Panc1 (cell line): Measurements from ENCODE around the gene TULP1.

ENCODE experiments used
- POLR2AphosphoS5 ChIP-seq: IDR thresholded peaks from 2 replicates; pipeline ENCODE4 v1.6.1; 2012; ENCODE audit warnings: mild to moderate bottlenecking, low read depth, low read length, moderate library complexity
- SIN3A ChIP-seq: IDR thresholded peaks from 2 replicates; pipeline ENCODE4 v1.6.1; 2012; ENCODE audit warnings: low read depth, mild to moderate bottlenecking, low read length, moderate library complexity, borderline replicate concordance; ENCODE audit not compliant: insufficient read depth
- TF ChIP-seq, protein P1 (sequence below): fragments of 450-650 bp; IDR thresholded peaks from 2 replicates; pipeline ENCODE4 v1.5.1; 2017; ENCODE audit warnings: mild to moderate bottlenecking
- TF ChIP-seq, protein P2 (sequence below), 2 experiments: IDR thresholded peaks; 2 replicates each; pipeline ENCODE4 v1.6.1; 2011 to 2012; ENCODE audit warnings: low read depth in 2 of 2, control low read depth in 1 of 2, low read length in 1 of 2, mild to moderate bottlenecking in 1 of 2, moderate library complexity in 1 of 2; ENCODE audit not compliant: insufficient read depth in 1 of 2

DNA sequence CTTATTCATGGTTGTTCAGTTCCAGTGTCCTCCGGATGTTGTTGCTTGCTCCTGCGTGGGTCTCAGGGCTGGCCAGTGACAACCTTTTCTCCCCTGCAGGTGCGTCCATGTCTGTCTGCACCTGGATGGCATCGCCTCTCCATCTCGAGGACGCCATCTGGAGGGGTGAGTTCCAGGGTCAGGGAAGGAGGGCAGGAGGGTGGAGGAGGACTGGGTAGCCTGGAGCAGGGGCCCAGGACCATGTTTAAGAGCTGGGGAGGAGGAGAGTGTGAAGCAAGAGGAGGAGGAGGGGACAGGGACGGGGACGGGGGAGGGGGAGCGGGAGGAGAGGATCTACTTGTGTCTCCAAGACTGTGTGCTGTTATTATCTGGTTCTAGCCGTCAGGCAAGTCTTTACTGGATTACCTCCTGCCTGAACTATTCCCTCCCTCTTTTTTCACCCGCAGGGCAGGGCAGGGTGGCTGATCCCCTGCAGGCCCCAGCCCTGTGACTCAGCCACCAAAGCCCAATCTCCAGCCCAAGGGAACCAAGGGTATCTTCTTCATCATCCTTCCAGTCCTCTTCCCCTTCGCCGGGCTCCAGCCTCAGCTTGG lies 32.2 kb upstream of the TULP1 start:
- TF ChIP-seq, protein P1, sequence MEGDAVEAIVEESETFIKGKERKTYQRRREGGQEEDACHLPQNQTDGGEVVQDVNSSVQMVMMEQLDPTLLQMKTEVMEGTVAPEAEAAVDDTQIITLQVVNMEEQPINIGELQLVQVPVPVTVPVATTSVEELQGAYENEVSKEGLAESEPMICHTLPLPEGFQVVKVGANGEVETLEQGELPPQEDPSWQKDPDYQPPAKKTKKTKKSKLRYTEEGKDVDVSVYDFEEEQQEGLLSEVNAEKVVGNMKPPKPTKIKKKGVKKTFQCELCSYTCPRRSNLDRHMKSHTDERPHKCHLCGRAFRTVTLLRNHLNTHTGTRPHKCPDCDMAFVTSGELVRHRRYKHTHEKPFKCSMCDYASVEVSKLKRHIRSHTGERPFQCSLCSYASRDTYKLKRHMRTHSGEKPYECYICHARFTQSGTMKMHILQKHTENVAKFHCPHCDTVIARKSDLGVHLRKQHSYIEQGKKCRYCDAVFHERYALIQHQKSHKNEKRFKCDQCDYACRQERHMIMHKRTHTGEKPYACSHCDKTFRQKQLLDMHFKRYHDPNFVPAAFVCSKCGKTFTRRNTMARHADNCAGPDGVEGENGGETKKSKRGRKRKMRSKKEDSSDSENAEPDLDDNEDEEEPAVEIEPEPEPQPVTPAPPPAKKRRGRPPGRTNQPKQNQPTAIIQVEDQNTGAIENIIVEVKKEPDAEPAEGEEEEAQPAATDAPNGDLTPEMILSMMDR = no peak
- TF ChIP-seq POLR2AphosphoS5 (no peak), SIN3A (no peak)
- TF ChIP-seq, protein P2, sequence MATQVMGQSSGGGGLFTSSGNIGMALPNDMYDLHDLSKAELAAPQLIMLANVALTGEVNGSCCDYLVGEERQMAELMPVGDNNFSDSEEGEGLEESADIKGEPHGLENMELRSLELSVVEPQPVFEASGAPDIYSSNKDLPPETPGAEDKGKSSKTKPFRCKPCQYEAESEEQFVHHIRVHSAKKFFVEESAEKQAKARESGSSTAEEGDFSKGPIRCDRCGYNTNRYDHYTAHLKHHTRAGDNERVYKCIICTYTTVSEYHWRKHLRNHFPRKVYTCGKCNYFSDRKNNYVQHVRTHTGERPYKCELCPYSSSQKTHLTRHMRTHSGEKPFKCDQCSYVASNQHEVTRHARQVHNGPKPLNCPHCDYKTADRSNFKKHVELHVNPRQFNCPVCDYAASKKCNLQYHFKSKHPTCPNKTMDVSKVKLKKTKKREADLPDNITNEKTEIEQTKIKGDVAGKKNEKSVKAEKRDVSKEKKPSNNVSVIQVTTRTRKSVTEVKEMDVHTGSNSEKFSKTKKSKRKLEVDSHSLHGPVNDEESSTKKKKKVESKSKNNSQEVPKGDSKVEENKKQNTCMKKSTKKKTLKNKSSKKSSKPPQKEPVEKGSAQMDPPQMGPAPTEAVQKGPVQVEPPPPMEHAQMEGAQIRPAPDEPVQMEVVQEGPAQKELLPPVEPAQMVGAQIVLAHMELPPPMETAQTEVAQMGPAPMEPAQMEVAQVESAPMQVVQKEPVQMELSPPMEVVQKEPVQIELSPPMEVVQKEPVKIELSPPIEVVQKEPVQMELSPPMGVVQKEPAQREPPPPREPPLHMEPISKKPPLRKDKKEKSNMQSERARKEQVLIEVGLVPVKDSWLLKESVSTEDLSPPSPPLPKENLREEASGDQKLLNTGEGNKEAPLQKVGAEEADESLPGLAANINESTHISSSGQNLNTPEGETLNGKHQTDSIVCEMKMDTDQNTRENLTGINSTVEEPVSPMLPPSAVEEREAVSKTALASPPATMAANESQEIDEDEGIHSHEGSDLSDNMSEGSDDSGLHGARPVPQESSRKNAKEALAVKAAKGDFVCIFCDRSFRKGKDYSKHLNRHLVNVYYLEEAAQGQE (IDR thresholded peaks at IDR 0.05; ENCODE audit: insufficient read depth in 1 of 2, low read depth in 2 of 2, low read length in 1 of 2) = no peak
